GM19099 (cell line): ENCODE results near the gene NPTX2.

Source experiments
- POLR2A ChIP-seq: IDR thresholded peaks from 3 replicates; pipeline ENCODE4 v1.6.1; 2011; ENCODE audit warnings: low read depth; ENCODE audit not compliant: insufficient read length; ENCODE audit errors: extremely low read depth

The NPTX2 gene

DNA sequence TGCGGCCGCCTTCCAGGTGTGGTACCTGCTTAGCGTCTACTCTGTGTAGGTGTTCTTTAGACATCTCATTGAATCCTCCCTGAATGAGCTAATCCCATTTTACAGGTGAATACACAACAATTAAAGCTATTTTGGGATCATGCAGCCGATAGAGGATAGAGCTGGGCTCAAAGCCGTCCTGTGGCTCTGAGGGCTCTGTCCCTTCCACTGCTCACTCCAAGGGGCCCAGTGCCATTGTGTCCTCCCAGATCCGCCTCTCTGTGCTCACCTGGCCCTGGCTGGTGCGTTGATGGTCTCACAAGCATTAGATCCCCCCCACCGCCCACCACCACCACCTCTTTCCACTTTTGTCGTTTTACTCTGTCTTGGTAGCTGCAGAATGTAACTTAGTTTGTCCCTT is 13.1 kb downstream of the NPTX2 start:
- TF ChIP-seq POLR2A, result no peak

DNA sequence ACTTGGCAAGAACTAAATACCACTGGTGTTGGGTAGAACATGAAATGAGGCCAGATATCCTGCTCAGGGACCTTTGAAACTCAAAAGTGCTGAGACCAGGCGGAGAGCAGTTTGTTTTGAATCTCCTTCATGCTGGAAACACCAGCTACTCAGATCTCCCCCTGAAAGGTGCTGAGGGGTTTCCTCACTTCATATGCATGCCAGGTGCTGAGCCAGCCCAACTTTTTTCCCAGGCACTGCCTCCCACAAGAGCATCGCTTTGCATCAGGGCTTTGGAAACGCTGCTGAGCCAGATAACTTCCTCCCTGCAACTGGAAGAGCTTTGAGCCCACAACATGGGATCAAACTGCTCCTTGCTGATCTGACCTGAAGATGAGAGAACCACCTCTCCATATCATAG is 13.7 kb downstream of the NPTX2 start:
- no peak for TF ChIP-seq POLR2A

- no peak for TF ChIP-seq POLR2A
Measured at GRCh38 chr7:98638853-98639252, 21.8 kb downstream of the NPTX2 start.

GRCh38 chr7:98640375-98640774 is 23.3 kb downstream of the NPTX2 start:
- TF ChIP-seq POLR2A, result no peak

DNA sequence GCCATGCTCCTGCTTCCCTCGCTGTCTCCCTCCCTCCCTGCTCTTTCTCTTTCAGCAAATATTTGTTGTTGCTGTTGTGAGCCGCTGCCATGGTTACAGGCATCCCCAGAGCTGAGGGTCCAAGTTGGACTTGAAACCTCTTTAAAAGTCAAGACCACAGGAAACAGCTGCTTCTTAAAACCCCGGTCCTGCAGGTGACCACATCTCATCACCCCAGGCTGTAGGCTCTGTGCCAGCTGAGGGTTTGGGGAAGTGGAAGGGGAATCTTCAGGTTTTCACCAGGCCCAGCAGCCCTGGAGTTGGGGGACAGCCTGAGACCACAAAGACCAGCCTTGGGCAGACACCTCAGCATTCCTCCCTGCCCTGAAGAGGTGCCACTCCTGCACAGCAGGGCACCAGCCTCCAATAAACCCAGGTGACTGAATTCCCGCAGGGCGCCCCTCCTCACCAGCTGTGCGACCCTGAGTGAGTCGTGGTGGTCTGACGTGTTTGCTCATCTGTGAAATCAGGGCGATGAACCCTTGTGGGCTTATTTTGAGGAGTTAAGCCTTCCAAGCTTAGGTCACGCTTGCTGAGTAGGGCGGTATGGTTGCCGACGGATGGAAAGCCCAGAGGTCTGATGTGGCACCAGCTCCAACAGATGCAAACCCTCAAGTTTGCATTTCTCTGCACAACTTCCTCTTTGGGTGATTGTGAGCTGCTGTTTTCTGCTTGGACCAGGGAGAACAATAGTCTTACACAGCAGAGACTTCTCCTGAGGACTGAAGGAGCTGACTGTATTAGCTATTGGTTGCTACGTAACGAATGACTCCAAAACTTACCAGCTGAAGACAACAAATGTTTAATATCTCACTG is 24.8 kb downstream of the NPTX2 start:
- TF ChIP-seq POLR2A, result no peak

DNA sequence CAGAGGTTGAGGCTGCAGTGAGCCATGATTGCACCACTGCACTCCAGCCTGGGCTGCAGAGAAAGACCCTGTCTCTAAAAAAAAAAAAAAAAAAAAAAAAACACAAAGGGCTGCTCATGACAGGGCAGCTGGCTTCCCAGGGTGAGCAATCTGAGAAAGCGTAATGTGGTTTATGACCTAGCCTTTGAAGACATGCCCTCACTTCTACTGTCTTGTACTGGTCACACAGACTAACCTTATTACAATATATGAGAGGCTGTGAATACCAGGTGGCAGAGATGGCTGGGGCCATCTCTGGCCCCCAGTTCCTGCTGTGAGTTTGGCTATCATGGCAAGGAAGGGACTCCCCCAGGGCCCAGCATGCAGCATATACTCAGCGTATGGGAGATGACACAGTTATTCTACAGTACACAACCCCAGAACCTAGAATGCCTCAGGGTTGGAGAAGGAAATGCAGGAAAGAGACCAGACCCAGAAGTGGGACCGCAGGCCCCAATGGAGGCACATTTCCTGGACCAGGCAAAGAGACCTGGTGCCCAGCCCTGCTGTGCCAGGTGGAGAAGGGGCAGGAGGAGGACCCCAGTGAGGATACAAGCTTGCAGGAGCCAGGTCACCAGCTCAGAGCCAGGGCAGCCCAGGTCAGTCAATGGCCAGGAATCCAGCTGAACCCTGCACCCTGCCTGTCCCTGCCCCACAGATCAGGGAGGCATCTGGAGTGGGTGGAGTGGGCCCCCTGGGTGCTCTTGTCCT is 26.3 kb downstream of the NPTX2 start:
- no peak for TF ChIP-seq POLR2A

- no peak for TF ChIP-seq POLR2A
Measured at GRCh38 chr7:98646465-98646864, 29.4 kb downstream of the NPTX2 start.

DNA sequence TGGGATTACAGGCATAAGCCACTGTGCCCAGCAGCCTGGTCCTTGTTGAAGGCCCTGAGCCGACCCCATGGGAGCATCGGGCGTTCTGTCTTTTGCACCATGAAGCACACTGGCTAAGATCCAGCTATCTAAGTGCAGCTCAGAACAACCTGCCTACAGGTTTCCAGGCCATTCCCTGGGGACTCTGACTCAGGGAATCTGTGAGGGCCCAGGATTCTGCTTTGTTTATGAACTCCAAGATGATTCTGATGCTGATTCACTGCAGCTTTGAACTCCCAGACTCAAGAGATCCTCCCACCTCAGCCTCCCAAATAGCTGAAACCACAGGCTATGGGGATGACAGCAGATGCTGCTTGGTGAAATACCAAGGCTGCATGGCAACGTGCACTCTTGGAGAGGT is 30.2 kb downstream of the NPTX2 start:
- TF ChIP-seq POLR2A, result no peak

DNA sequence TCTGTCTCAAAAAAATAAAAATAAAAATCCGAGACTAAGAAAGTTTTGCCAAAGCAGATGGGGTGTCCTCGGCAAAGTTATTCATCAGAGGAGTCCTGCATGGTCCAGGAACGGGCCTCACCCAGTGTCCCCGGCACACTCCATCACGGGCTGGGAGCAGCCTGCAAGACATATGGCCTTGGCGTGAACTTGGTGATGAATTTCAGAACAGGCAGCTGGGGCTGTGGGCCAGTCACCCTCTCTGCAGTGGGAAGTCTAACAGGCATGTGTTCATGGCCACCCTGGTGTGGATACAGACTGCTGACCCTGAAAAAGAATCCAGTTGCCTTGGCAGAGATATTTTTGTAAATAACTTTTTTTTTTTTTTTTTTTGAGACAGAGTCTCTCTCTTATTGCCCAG is 34.7 kb downstream of the NPTX2 start:
- no peak for TF ChIP-seq POLR2A

GRCh38 chr7:98653601-98654310 is 36.7 kb downstream of the NPTX2 start:
- TF ChIP-seq POLR2A, result no peak

DNA sequence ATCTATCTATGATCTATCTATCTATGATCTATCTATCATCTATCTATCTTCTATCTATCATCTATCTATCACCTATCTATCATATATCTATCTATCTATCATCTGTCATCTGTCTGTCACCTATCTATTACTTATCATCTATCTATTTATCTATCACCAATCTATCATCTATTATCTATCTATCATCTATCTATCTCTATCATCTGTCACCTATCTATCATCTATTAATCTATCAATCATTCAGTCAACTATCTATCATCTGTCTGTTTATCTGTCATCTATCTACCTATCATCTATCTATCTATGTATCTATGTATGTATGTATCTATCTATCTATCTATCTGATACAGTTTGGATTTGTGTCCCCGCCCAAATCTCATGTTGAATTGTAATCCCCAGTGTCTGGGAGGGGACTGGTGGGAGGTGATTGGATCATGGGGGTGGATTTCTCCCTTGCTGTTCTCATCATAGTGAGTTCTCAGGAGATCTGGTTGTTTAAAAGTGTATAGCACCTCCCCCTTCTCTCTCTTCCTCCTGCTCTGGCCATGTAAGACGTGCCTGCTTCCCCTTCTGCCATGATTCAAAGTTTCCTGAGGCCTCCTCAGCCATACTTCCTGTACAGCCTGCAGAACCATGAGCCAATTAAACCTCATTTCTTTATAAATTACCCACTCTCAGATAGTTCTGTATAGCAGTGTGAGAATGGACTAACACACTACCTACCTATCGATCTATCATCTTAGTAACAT is 37.6 kb downstream of the NPTX2 start:
- no peak for TF ChIP-seq POLR2A

GRCh38 chr7:98655611-98656010 is 38.5 kb downstream of the NPTX2 start:
- no peak for TF ChIP-seq POLR2A

GRCh38 chr7:98656899-98657298 is 39.8 kb downstream of the NPTX2 start:
- TF ChIP-seq POLR2A, result no peak

- no peak for TF ChIP-seq POLR2A
Measured at GRCh38 chr7:98657736-98658135, 40.7 kb downstream of the NPTX2 start.

- no peak for TF ChIP-seq POLR2A
Measured at GRCh38 chr7:98659756-98660155, 42.7 kb downstream of the NPTX2 start.
